ENCODE data around the gene PCDHA1. TPM values are rescaled to one million over a fixed set of nuclear protein-coding genes. Genes with fewer than 3 reads are reported as not detected.
"Not testable (repeated sequence)": the region's sequence is repeated elsewhere in the genome, so short reads cannot be mapped to it uniquely, and the experiment has no call there.

The PCDHA1 gene
- total RNA-seq (not detected), polyA plus RNA-seq (not detected)
- long read RNA-seq, donor 1, result 0 reads
- long read RNA-seq, donor 2, result 0 reads
- long read RNA-seq, donor 3, result 0 reads
- long read RNA-seq, donor 4, result 0 reads

DNA sequence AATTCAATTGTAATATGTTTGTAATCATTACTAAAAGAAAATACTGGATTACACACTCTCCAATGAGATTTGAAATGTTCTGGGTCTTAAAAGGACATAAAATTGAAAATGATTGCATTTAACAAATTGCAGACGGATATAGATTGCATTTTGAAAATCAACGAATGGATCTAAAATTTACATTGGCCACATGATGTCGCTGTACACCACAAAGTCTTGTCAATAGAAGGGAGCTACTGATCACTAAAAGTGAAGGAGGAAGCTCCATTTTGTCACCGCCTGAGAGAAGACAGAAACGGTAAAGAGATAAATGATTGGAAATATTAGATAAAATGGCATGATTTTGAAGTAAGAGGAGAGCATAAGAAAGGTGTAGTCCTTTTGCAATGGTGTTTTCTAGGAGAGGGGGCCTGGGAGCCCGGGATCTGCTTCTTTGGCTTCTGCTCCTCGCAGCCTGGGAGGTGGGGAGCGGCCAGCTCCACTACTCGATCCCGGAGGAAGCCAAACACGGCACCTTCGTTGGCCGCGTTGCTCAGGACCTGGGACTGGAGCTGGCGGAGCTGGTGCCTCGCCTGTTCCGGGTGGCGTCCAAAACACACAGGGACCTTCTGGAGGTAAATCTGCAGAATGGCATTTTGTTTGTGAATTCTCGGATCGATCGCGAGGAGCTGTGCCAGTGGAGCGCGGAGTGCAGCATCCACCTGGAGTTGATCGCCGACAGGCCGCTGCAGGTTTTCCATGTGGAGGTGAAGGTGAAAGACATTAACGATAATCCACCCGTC, at the start of gene PCDHA1:
TSS of gene PCDHA1 (plus strand) at position 236 of the 782 bp plus-strand sequence.
- H3K27ac ChIP-seq (ENCODE audit: low read length), result no peak within 1 kb of the TSS
- DNase-seq (no peak), ATAC-seq (no peak)
- H3K4me3 ChIP-seq (ENCODE audit: low read length), result no peak within 1 kb of the TSS
- intact Hi-C loops (cut with DNase I), result no loop called here
- WGBS, result 17% methylated on average over 29 of the region's 29 CpGs
- H3K4me1 ChIP-seq (ENCODE audit: control insufficient read depth, insufficient read depth, low read length), result no peaks in the 10 kb centered on the region
- H3K9me3 ChIP-seq (ENCODE audit: control insufficient read depth, low read length), result peaks cover 14% of the 10 kb centered on the region
- no peaks in the 10 kb centered on the region for H3K27me3 ChIP-seq (ENCODE audit: control insufficient read depth, insufficient read depth)

GRCh38 chr5:140737486-140737885, 48.5 kb upstream of the PCDHA1 start:
- no peak for DNase-seq
- intact Hi-C loops (cut with DNase I), result no loop called here
- 60% methylated on average over 1 of the region's 1 CpG for WGBS

GRCh38 chr5:140741967-140742366, 44.0 kb upstream of the PCDHA1 start:
- H3K27me3 ChIP-seq (ENCODE audit: control insufficient read depth, insufficient read depth), result no peaks in the 10 kb centered on the region
- ATAC-seq, result no peak
- no peak overlapping the region for H3K27ac ChIP-seq (ENCODE audit: low read length)
- no peaks in the 10 kb centered on the region for H3K9me3 ChIP-seq (ENCODE audit: control insufficient read depth, low read length)
- H3K4me1 ChIP-seq (ENCODE audit: control insufficient read depth, insufficient read depth, low read length), result no peaks in the 10 kb centered on the region
- intact Hi-C loops (cut with DNase I), result no loop called here
- H3K4me3 ChIP-seq (ENCODE audit: low read length), result no peak overlapping the region
- no peak for DNase-seq
- 61% methylated on average over 1 of the region's 1 CpG for WGBS

More at GRCh38 chr5:140737486-140737885, 48.5 kb upstream of the PCDHA1 start:
- Histone ChIP-seq H3K4me1 (ENCODE audit: control insufficient read depth, insufficient read depth, low read length) (no peaks in the 10 kb centered on the region), H3K9me3 (ENCODE audit: control insufficient read depth, low read length) (no peaks in the 10 kb centered on the region), H3K27me3 (ENCODE audit: control insufficient read depth, insufficient read depth) (no peaks in the 10 kb centered on the region), H3K27ac (ENCODE audit: low read length) (no peak overlapping the region), H3K4me3 (ENCODE audit: low read length) (no peak overlapping the region)
- ATAC-seq, result no peak

DNA sequence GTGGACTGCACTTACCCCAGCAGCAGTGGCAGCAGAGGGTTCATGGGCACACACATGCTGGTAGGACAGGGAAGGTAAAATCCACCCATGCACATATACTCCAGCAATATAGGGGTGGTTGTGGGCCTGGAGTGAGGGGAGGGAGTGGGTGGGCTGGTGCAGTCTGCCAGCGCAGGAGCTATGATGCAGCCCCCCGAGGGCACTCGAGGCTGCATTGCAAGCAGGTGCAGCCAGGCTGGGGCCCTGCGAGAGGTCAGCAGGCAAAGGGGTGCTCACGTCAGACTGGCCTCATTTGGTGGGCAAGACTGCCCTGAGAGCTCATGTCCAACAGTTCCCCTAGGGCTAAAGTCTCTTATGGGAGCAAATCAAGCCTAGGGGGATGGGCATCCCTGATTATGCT, 32.4 kb upstream of the PCDHA1 start:
- H3K9me3 ChIP-seq (ENCODE audit: control insufficient read depth, low read length), result peaks cover 4% of the 10 kb centered on the region

GRCh38 chr5:140764177-140764973, 21.6 kb upstream of the PCDHA1 start:
- no peaks in the 10 kb centered on the region for H3K27me3 ChIP-seq (ENCODE audit: control insufficient read depth, insufficient read depth)
- 84% methylated on average over 2 of the region's 2 CpGs for WGBS
- H3K4me3 ChIP-seq (ENCODE audit: low read length), result no peak overlapping the region
- H3K4me1 ChIP-seq (ENCODE audit: control insufficient read depth, insufficient read depth, low read length), result no peaks in the 10 kb centered on the region
- no peak overlapping the region for H3K27ac ChIP-seq (ENCODE audit: low read length)
- ATAC-seq (no peak), DNase-seq (no peak)
- H3K9me3 ChIP-seq (ENCODE audit: control insufficient read depth, low read length), result peaks cover 10% of the 10 kb centered on the region
- intact Hi-C loops (cut with DNase I), result no loop called here

More for the DNA sequence above, 32.4 kb upstream of the PCDHA1 start:
- Histone ChIP-seq H3K27ac (ENCODE audit: low read length) (no peak overlapping the region), H3K27me3 (ENCODE audit: control insufficient read depth, insufficient read depth) (no peaks in the 10 kb centered on the region), H3K4me3 (ENCODE audit: low read length) (no peak overlapping the region), H3K4me1 (ENCODE audit: control insufficient read depth, insufficient read depth, low read length) (no peaks in the 10 kb centered on the region)
- peak in 1 of 3 donors; percentile 27 for DNase-seq
- no peak for ATAC-seq
- 72% methylated on average over 5 of the region's 5 CpGs for WGBS
- intact Hi-C loops (cut with DNase I), result no loop called here

DNA sequence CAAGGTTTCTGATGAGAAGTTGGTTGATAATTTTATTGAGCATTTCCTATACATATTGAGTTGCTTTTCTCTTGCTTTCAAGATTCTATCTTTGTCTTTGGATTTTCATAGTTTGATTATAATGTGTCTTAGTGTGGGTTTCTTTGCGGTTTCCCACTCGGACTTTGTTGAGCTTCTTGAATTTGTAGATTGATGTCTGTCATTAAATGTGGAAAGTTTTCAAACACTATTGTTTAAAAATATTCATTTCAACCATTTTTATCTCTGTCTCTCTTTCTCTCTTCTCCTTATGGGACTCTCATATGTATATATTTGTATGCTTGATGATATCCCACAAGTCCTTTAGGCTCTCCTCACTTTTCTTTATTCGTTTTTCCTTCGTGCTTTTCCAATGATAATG, 18.5 kb upstream of the PCDHA1 start:
- DNase-seq (no peak), ATAC-seq (no peak)
- H3K9me3 ChIP-seq (ENCODE audit: control insufficient read depth, low read length), result peaks cover 4% of the 10 kb centered on the region
- no peak overlapping the region for H3K4me3 ChIP-seq (ENCODE audit: low read length)
- H3K4me1 ChIP-seq (ENCODE audit: control insufficient read depth, insufficient read depth, low read length), result no peaks in the 10 kb centered on the region
- intact Hi-C loops (cut with DNase I), result no loop called here
- no peak overlapping the region for H3K27ac ChIP-seq (ENCODE audit: low read length)
- no peaks in the 10 kb centered on the region for H3K27me3 ChIP-seq (ENCODE audit: control insufficient read depth, insufficient read depth)
- WGBS, result 85% methylated on average over 4 of the region's 4 CpGs

DNA sequence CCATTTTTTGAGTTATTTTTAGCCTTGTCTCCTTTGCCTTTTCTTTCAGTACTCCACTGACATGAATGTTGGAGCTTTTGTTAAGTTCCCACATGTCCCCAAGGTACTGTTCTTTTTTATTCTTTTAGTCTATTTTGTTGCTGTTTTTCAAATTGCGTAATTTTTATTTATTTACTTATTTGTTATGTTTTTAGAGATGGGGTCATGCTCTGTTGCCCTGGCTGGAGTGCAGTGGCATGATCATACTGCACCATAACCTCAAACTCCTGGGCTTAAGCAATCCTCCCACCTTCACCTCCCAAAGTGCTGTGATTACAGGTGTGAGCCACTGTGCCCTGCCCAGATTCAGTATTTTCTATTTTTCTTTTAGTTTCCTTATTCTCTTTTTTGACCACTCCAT, 5.4 kb upstream of the PCDHA1 start:
- ATAC-seq, result no peak
- no peak overlapping the region for H3K4me3 ChIP-seq (ENCODE audit: low read length)
- H3K4me1 ChIP-seq (ENCODE audit: control insufficient read depth, insufficient read depth, low read length), result no peaks in the 10 kb centered on the region
- no peak overlapping the region for H3K27ac ChIP-seq (ENCODE audit: low read length)
- intact Hi-C loops (cut with DNase I), result no loop called here
- H3K27me3 ChIP-seq (ENCODE audit: control insufficient read depth, insufficient read depth), result no peaks in the 10 kb centered on the region
- 86% methylated on average over 1 of the region's 1 CpG for WGBS
- DNase-seq, result no peak
- H3K9me3 ChIP-seq (ENCODE audit: control insufficient read depth, low read length), result peaks cover 6% of the 10 kb centered on the region

DNA sequence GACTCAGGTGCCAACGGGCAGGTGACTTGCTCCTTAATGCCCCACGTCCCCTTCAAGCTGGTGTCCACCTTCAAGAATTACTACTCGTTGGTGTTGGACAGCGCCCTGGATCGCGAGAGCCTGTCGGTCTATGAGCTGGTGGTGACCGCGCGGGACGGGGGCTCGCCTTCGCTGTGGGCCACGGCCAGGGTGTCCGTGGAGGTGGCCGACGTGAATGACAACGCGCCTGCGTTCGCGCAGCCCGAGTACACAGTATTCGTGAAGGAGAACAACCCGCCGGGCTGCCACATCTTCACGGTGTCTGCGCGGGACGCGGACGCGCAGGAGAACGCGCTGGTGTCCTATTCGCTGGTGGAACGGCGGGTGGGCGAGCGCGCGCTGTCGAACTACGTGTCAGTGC, 1.5 kb downstream of the PCDHA1 start:
- H3K27ac ChIP-seq (ENCODE audit: low read length); intact Hi-C loops (cut with DNase I); H3K4me3 ChIP-seq (ENCODE audit: low read length); H3K4me1 ChIP-seq (ENCODE audit: control insufficient read depth, insufficient read depth, low read length); DNase-seq; H3K27me3 ChIP-seq (ENCODE audit: control insufficient read depth, insufficient read depth); ATAC-seq: not testable (repeated sequence)
- peaks cover 14% of the 10 kb centered on the region for H3K9me3 ChIP-seq (ENCODE audit: control insufficient read depth, low read length)
- 31% methylated on average over 44 of the region's 44 CpGs for WGBS

DNA sequence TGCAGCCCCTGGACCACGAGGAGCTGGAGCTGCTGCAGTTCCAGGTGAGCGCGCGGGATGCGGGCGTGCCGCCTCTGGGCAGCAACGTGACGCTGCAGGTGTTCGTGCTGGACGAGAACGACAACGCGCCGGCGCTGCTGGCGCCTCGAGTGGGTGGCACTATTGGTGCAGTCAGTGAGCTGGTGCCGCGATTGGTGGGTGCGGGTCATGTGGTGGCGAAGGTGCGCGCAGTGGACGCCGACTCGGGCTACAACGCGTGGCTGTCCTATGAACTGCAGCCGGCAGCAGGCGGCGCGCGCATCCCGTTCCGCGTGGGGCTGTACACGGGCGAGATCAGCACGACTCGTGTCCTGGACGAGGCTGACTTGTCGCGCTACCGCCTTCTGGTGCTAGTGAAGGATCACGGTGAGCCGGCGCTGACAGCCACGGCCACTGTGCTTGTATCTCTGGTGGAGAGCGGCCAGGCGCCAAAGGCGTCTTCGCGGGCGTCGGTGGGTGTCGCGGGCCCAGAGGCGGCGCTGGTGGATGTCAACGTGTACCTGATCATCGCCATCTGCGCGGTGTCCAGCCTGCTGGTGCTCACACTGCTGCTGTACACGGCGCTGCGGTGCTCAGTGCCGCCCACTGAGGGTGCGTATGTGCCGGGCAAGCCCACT, 2.0 kb downstream of the PCDHA1 start:
- WGBS, result 30% methylated on average over 70 of the region's 70 CpGs
- H3K9me3 ChIP-seq (ENCODE audit: control insufficient read depth, low read length), result peaks cover 13% of the 10 kb centered on the region
- ATAC-seq; H3K4me3 ChIP-seq (ENCODE audit: low read length); H3K27me3 ChIP-seq (ENCODE audit: control insufficient read depth, insufficient read depth); intact Hi-C loops (cut with DNase I); H3K27ac ChIP-seq (ENCODE audit: low read length); H3K4me1 ChIP-seq (ENCODE audit: control insufficient read depth, insufficient read depth, low read length): not testable (repeated sequence)
- peak in 1 of 3 donors; percentile 52 for DNase-seq

GRCh38 chr5:140791089-140791488, 5.1 kb downstream of the PCDHA1 start:
- no peak for ATAC-seq

More at GRCh38 chr5:140791089-140791488, 5.1 kb downstream of the PCDHA1 start:
- Histone ChIP-seq H3K9me3 (ENCODE audit: control insufficient read depth, low read length) (peaks cover 13% of the 10 kb centered on the region), H3K27ac (ENCODE audit: low read length) (no peak overlapping the region), H3K27me3 (ENCODE audit: control insufficient read depth, insufficient read depth) (no peaks in the 10 kb centered on the region), H3K4me1 (ENCODE audit: control insufficient read depth, insufficient read depth, low read length) (no peaks in the 10 kb centered on the region), H3K4me3 (ENCODE audit: low read length) (no peak overlapping the region)
- DNase-seq, result no peak
- WGBS, result 27% methylated on average over 2 of the region's 2 CpGs
- intact Hi-C loops (cut with DNase I), result no loop called here
